Mucosa of stomach (tissue), 1 donor: ENCODE measurements around the gene LRIG3.

ENCODE experiments used
- H3K27me3 ChIP-seq: one replicate; pipeline ENCODE4 v1.7.0; 2013; ENCODE audit warnings: mild to moderate bottlenecking, low read length; ENCODE audit not compliant: control insufficient read depth, insufficient read depth
- H3K36me3 ChIP-seq: one replicate; pipeline ENCODE4 v1.7.0; 2013; ENCODE audit warnings: low read length; ENCODE audit not compliant: control insufficient read depth, insufficient read depth
- H3K4me1 ChIP-seq: one replicate; pipeline ENCODE4 v1.7.0; 2013; ENCODE audit warnings: mild to moderate bottlenecking, low read length; ENCODE audit not compliant: control insufficient read depth, insufficient read depth
- H3K4me3 ChIP-seq: one replicate; pipeline ENCODE4 v1.7.0; 2013; ENCODE audit warnings: low read length
- H3K9ac ChIP-seq: one replicate; pipeline ENCODE4 v1.7.0; 2013; ENCODE audit warnings: mild to moderate bottlenecking, low read length, moderate library complexity
- H3K9me3 ChIP-seq: one replicate; pipeline ENCODE4 v1.7.0; 2013; ENCODE audit warnings: mild to moderate bottlenecking, low read length, moderate library complexity; ENCODE audit not compliant: control insufficient read depth
- donor health status: Pancreatic carcinoma.

LRIG3 gene

GRCh38 chr12:58893495-58893894 is 26.8 kb downstream of the LRIG3 start:
- Histone ChIP-seq H3K4me1 (peaks cover 33% of the 10 kb centered on the region), H3K36me3 (no peaks in the 10 kb centered on the region), H3K27me3 (no peaks in the 10 kb centered on the region), H3K4me3 (no peak overlapping the region), H3K9me3 (no peaks in the 10 kb centered on the region), H3K9ac (no peak overlapping the region)

GRCh38 chr12:58889557-58889956 is 30.7 kb downstream of the LRIG3 start:
- Histone ChIP-seq H3K27me3 (no peaks in the 10 kb centered on the region), H3K4me1 (peaks cover 11% of the 10 kb centered on the region), H3K9me3 (no peaks in the 10 kb centered on the region), H3K36me3 (no peaks in the 10 kb centered on the region), H3K4me3 (no peak overlapping the region), H3K9ac (no peak overlapping the region)

- Histone ChIP-seq H3K27me3 (no peaks in the 10 kb centered on the region), H3K9me3 (no peaks in the 10 kb centered on the region), H3K4me1 (no peaks in the 10 kb centered on the region), H3K36me3 (no peaks in the 10 kb centered on the region), H3K9ac (no peak overlapping the region), H3K4me3 (no peak overlapping the region)
These were observed 32.0 kb downstream of the LRIG3 start for GRCh38 chr12:58888131-58888783.

GRCh38 chr12:58887068-58887467 is 33.2 kb downstream of the LRIG3 start:
- Histone ChIP-seq H3K27me3 (no peaks in the 10 kb centered on the region), H3K9me3 (no peaks in the 10 kb centered on the region), H3K36me3 (no peaks in the 10 kb centered on the region), H3K9ac (no peak overlapping the region), H3K4me3 (no peak overlapping the region), H3K4me1 (no peaks in the 10 kb centered on the region)

GRCh38 chr12:58886474-58886873 is 33.8 kb downstream of the LRIG3 start:
- no peak overlapping the region for H3K4me3 ChIP-seq
- H3K9me3 ChIP-seq = no peaks in the 10 kb centered on the region
- no peaks in the 10 kb centered on the region for H3K27me3 ChIP-seq
- no peaks in the 10 kb centered on the region for H3K4me1 ChIP-seq
- no peaks in the 10 kb centered on the region for H3K36me3 ChIP-seq
- no peak overlapping the region for H3K9ac ChIP-seq

- no peaks in the 10 kb centered on the region for H3K4me1 ChIP-seq
These were observed 35.4 kb downstream of the LRIG3 start for GRCh38 chr12:58884916-58885315.

GRCh38 chr12:58883576-58884334 is 36.5 kb downstream of the LRIG3 start:
- Histone ChIP-seq H3K9me3 (no peaks in the 10 kb centered on the region), H3K27me3 (no peaks in the 10 kb centered on the region), H3K9ac (no peak overlapping the region), H3K4me1 (no peaks in the 10 kb centered on the region), H3K4me3 (no peak overlapping the region), H3K36me3 (peaks cover 9% of the 10 kb centered on the region)

More at GRCh38 chr12:58884916-58885315, 35.4 kb downstream of the LRIG3 start:
- Histone ChIP-seq H3K9ac (no peak overlapping the region), H3K4me3 (no peak overlapping the region), H3K36me3 (peaks cover 9% of the 10 kb centered on the region), H3K27me3 (no peaks in the 10 kb centered on the region), H3K9me3 (no peaks in the 10 kb centered on the region)

- no peaks in the 10 kb centered on the region for H3K4me1 ChIP-seq
- H3K9me3 ChIP-seq = no peaks in the 10 kb centered on the region
- no peak overlapping the region for H3K4me3 ChIP-seq
- H3K36me3 ChIP-seq = peaks cover 9% of the 10 kb centered on the region
- H3K9ac ChIP-seq = no peak overlapping the region
- no peaks in the 10 kb centered on the region for H3K27me3 ChIP-seq
These were observed 37.5 kb downstream of the LRIG3 start for GRCh38 chr12:58882826-58883225.

- Histone ChIP-seq H3K27me3 (no peaks in the 10 kb centered on the region), H3K9ac (no peak overlapping the region), H3K4me3 (no peak overlapping the region), H3K4me1 (no peaks in the 10 kb centered on the region), H3K9me3 (no peaks in the 10 kb centered on the region), H3K36me3 (peaks cover 9% of the 10 kb centered on the region)
These were observed 38.5 kb downstream of the LRIG3 start for GRCh38 chr12:58881816-58882215.

- Histone ChIP-seq H3K36me3 (peaks cover 15% of the 10 kb centered on the region), H3K9ac (no peak overlapping the region), H3K4me1 (no peaks in the 10 kb centered on the region), H3K9me3 (no peaks in the 10 kb centered on the region), H3K4me3 (no peak overlapping the region), H3K27me3 (no peaks in the 10 kb centered on the region)
These were observed 39.7 kb downstream of the LRIG3 start for GRCh38 chr12:58880639-58881038.

- Histone ChIP-seq H3K9me3 (no peaks in the 10 kb centered on the region), H3K27me3 (no peaks in the 10 kb centered on the region), H3K4me3 (no peak overlapping the region), H3K4me1 (no peaks in the 10 kb centered on the region), H3K9ac (no peak overlapping the region), H3K36me3 (peaks cover 23% of the 10 kb centered on the region)
These were observed 43.0 kb downstream of the LRIG3 start for GRCh38 chr12:58877243-58877743.

- H3K9me3 ChIP-seq = no peaks in the 10 kb centered on the region
- no peak overlapping the region for H3K4me3 ChIP-seq
- H3K4me1 ChIP-seq = no peaks in the 10 kb centered on the region
- no peak overlapping the region for H3K9ac ChIP-seq
- peaks cover 14% of the 10 kb centered on the region for H3K36me3 ChIP-seq
- no peaks in the 10 kb centered on the region for H3K27me3 ChIP-seq
These were observed 46.8 kb downstream of the LRIG3 start for GRCh38 chr12:58873496-58873895.
